IMR-90 (cell line): ENCODE data around the gene KLHL29. TPM values are rescaled to one million over a fixed set of nuclear protein-coding genes. Genes with fewer than 3 reads are reported as not detected.

Experiments used
- ATAC-seq: fragments of 200-7000 bp; cut with Tn5 transposase; 2 replicates; pipeline ENCODE4 v1.9.1; 2020; ENCODE audit warnings: low read depth, mild to moderate bottlenecking, moderate library complexity
- BruUV-seq: library from RNA; stranded (reverse); fragments of 400-500 nt; replicated peaks from 2 replicates; lab custom pipeline; 2021; lab: Mats Ljungman, UMichigan
- CTCF ChIA-PET: fragments of 300-600 bp; formaldehyde crosslinking; extraction: SDS; loops from one replicate; lab custom pipeline; 2021; ENCODE audit warnings: antibody characterized with exemption; lab: Yijun Ruan, JAX
- POLR2A ChIA-PET: fragments of 300-600 bp; sonication (Branson Sonifier 250); formaldehyde crosslinking; loops from one replicate; lab custom pipeline; 2022; ENCODE audit warnings: antibody characterized with exemption; ENCODE audit not compliant: unreplicated experiment; lab: Charles Lee
- DNase-seq: peaks from one replicate; pipeline ENCODE4 v3.0.0; 2013
- H2AFZ ChIP-seq: replicated peaks from 2 replicates; pipeline ENCODE3; 2013; ENCODE audit warnings: low read length, mild to moderate bottlenecking; ENCODE audit not compliant: poor library complexity
- H2AK5ac ChIP-seq: 2 replicates; pipeline ENCODE4 v1.6.1; 2013; ENCODE audit warnings: low read depth, low read length, inconsistent platforms
- H2AK9ac ChIP-seq: replicated peaks from 2 replicates; pipeline ENCODE3; 2013; ENCODE audit warnings: mild to moderate bottlenecking, low read depth, low read length, moderate library complexity; ENCODE audit not compliant: poor library complexity
- H2BK120ac ChIP-seq: 2 replicates; pipeline ENCODE4 v1.6.1; 2013; ENCODE audit warnings: low read depth, low read length, inconsistent platforms
- H2BK15ac ChIP-seq: 3 replicates; pipeline ENCODE4 v1.6.1; 2013; ENCODE audit warnings: low read depth, low read length, inconsistent platforms
- H2BK20ac ChIP-seq: 2 replicates; pipeline ENCODE4 v1.6.1; 2013; ENCODE audit warnings: low read depth, mild to moderate bottlenecking, inconsistent platforms, low read length, moderate library complexity
- H2BK5ac ChIP-seq: 2 replicates; pipeline ENCODE4 v1.6.1; 2013; ENCODE audit warnings: mild to moderate bottlenecking, low read depth, low read length, inconsistent platforms; ENCODE audit not compliant: poor library complexity, severe bottlenecking
- H3K14ac ChIP-seq: replicated peaks from 2 replicates; pipeline ENCODE4 v1.6.1; 2013; ENCODE audit warnings: low read depth, low read length, inconsistent platforms
- H3K18ac ChIP-seq: 2 replicates; pipeline ENCODE4 v1.6.1; 2013; ENCODE audit warnings: low read depth, low read length, control low read depth
- H3K23ac ChIP-seq: 2 replicates; pipeline ENCODE4 v1.6.1; 2013; ENCODE audit warnings: low read depth, low read length, inconsistent platforms
- H3K27ac ChIP-seq: 2 replicates; pipeline ENCODE4 v1.5.1; 2013; ENCODE audit warnings: mild to moderate bottlenecking, control low read depth, low read length; ENCODE audit not compliant: insufficient read depth
- H3K27me3 ChIP-seq: 2 replicates; pipeline ENCODE4 v1.6.1; 2013; ENCODE audit warnings: low read length; ENCODE audit not compliant: control insufficient read depth, insufficient read depth
- H3K36me3 ChIP-seq: 2 replicates; pipeline ENCODE4 v1.6.1; 2013; ENCODE audit warnings: low read length, mixed read lengths; ENCODE audit not compliant: control insufficient read depth, insufficient read depth
- H3K4ac ChIP-seq: 2 replicates; pipeline ENCODE4 v1.6.1; 2013; ENCODE audit warnings: low read depth, low read length, inconsistent platforms
- H3K4me1 ChIP-seq: 2 replicates; pipeline ENCODE4 v1.6.1; 2013; ENCODE audit warnings: low read length, mixed read lengths; ENCODE audit not compliant: control insufficient read depth, insufficient read depth
- H3K4me2 ChIP-seq: 2 replicates; pipeline ENCODE4 v1.6.1; 2013; ENCODE audit warnings: low read depth, mild to moderate bottlenecking, control low read depth, low read length, moderate library complexity
- H3K4me3 ChIP-seq: 2 replicates; pipeline ENCODE4 v1.5.1; 2013; ENCODE audit warnings: low read depth, mild to moderate bottlenecking, control low read depth, low read length, moderate library complexity; ENCODE audit not compliant: insufficient read depth
- H3K56ac ChIP-seq: 2 replicates; pipeline ENCODE4 v1.6.1; 2013; ENCODE audit warnings: low read length, inconsistent platforms; ENCODE audit not compliant: insufficient read depth; ENCODE audit errors: extremely low read depth
- H3K79me1 ChIP-seq, 2 experiments: 2 replicates each; pipeline ENCODE4 v1.6.1; 2013; ENCODE audit warnings: low read length in 2 of 2, inconsistent platforms in 1 of 2, low read depth in 1 of 2
- H3K9ac ChIP-seq: 2 replicates; pipeline ENCODE4 v1.6.1; 2013; ENCODE audit warnings: low read depth, low read length, control low read depth
- H3K9me1 ChIP-seq: 2 replicates; pipeline ENCODE4 v1.6.1; 2013; ENCODE audit warnings: low read length, inconsistent platforms; ENCODE audit not compliant: insufficient read depth
- H3K9me3 ChIP-seq: 2 replicates; pipeline ENCODE4 v1.6.1; 2013; ENCODE audit warnings: low read length; ENCODE audit not compliant: control insufficient read depth, insufficient read depth
- H4K20me1 ChIP-seq: 2 replicates; pipeline ENCODE4 v1.6.1; 2013; ENCODE audit warnings: low read length, inconsistent platforms; ENCODE audit not compliant: insufficient read depth
- H4K5ac ChIP-seq: 2 replicates; pipeline ENCODE4 v1.6.1; 2013; ENCODE audit warnings: mild to moderate bottlenecking, low read depth, low read length, control low read depth
- H4K8ac ChIP-seq, 2 experiments: 2 replicates each; pipeline ENCODE4 v1.6.1; 2013; ENCODE audit warnings: low read depth in 2 of 2, low read length in 2 of 2, control low read depth in 1 of 2, inconsistent platforms in 1 of 2
- H4K91ac ChIP-seq: 2 replicates; pipeline ENCODE4 v1.6.1; 2013; ENCODE audit warnings: low read depth, low read length, inconsistent platforms; ENCODE audit not compliant: insufficient read depth
- ELK1 ChIP-seq: fragments of 150-350 bp; IDR thresholded peaks from 2 replicates; pipeline ENCODE4 v1.6.1; 2016; ENCODE audit warnings: low read depth, mild to moderate bottlenecking, low read length, moderate library complexity, borderline replicate concordance
- MAFK ChIP-seq: IDR thresholded peaks from 2 replicates; pipeline ENCODE4 v1.6.1; 2012; ENCODE audit warnings: low read depth, low read length, improper control_type of control experiment
- MAZ ChIP-seq: IDR thresholded peaks from 2 replicates; pipeline ENCODE4 v1.6.1; 2012; ENCODE audit warnings: low read depth, mild to moderate bottlenecking, low read length, improper control_type of control experiment, moderate library complexity, borderline replicate concordance
- NFE2L2 ChIP-seq: fragments of 150-350 bp; IDR thresholded peaks from 2 replicates; pipeline ENCODE4 v1.6.1; 2016; ENCODE audit warnings: low read depth, mild to moderate bottlenecking, low read length
- SMC3 ChIP-seq: fragments of 150-350 bp; IDR thresholded peaks from 2 replicates; pipeline ENCODE4 v1.6.1; 2016; ENCODE audit warnings: low read depth, mild to moderate bottlenecking, antibody characterized with exemption, low read length, moderate library complexity
- whole genome bisulfite sequencing, 2 experiments: methylation state at CpG; one replicate each; pipeline versions ENCODE4 v1.1.5 to v1.1.7; 2013; ENCODE audit warnings: missing lambda C conversion rate in 2 of 2; ENCODE audit not compliant: insufficient read length in 1 of 2; ENCODE audit errors: extremely low coverage in 2 of 2; 5-methylcytosine and 5-hydroxymethylcytosine counted together
- dilution Hi-C: fragments of 300-500 bp; cut with HindIII; formaldehyde crosslinking; loops from one replicate; pipeline ENCODE4 v1.14.3; 2018; ENCODE audit warnings: low sequenced_read_pairs; ENCODE audit not compliant: unreplicated experiment
- in situ Hi-C: fragments of 300-500 bp; cut with MboI; formaldehyde crosslinking; loops from 3 replicates; pipeline ENCODE4 v1.14.3; 2019; ENCODE audit warnings: low sequenced_read_pairs, inconsistent platforms, mixed read lengths
- intact Hi-C: fragments of 100-400 bp; cut with micrococcal nuclease; formaldehyde crosslinking; loops from 2 replicates; pipeline ENCODE4 v1.10.0; 2022
- polyA plus RNA-seq, 3 experiments: library from polyadenylated mRNA; depleted of rRNA; stranded (reverse); fragments of >200 nt; gene quantifications; 2 replicates each; pipeline ENCODE4 v1.2.3, GENCODE V29; 2012; ENCODE audit warnings: low replicate concordance in 1 of 3
- total RNA-seq: library from RNA; depleted of rRNA; stranded (reverse); fragments of >200 nt; gene quantifications from 2 replicates; pipeline ENCODE4 v1.2.3, GENCODE V29; 2012

KLHL29 gene
- total and polyA plus RNA-seq, 2 of the 4 experiments (the other 2 are of a cell fraction) = 2.0 to 8.0 TPM

- H3K9ac ChIP-seq = no peak overlapping the region
- no peak overlapping the region for H3K27ac ChIP-seq
- no peaks in the 10 kb centered on the region for H3K27me3 ChIP-seq
- no TSS peak for BruUV-seq
- no peak overlapping the region for H3K4ac ChIP-seq
- TF ChIP-seq SMC3 (no peak), MAZ (no peak), ELK1 (no peak), NFE2L2 (no peak), MAFK (no peak)
- no peak overlapping the region for H4K8ac ChIP-seq
- intact Hi-C loops = no loop called here
- H4K5ac ChIP-seq = no peak overlapping the region
- H4K20me1 ChIP-seq = peaks cover 2% of the 10 kb centered on the region; the same call in 1 of the 2 replicates
- ChIA-PET POLR2A (no interaction called here), CTCF (no interaction called here)
- H3K4me3 ChIP-seq = no peak overlapping the region
- no peaks in the 10 kb centered on the region for H3K9me1 ChIP-seq
- H3K4me2 ChIP-seq = no peak overlapping the region
- peaks cover 18% of the 10 kb centered on the region for H3K36me3 ChIP-seq
- H3K14ac ChIP-seq = no peak overlapping the region
- no peak overlapping the region for H2BK15ac ChIP-seq
- peaks cover 9% of the 10 kb centered on the region for H3K9me3 ChIP-seq
- no peak overlapping the region for H2AFZ ChIP-seq
- no peak overlapping the region for H2AK9ac ChIP-seq
- no peak overlapping the region for H2AK5ac ChIP-seq
- DNase-seq (no peak), ATAC-seq (no peak)
- in situ Hi-C loops = no loop called here
- no peak overlapping the region for H3K23ac ChIP-seq
- H3K4me1 ChIP-seq = peaks cover 10% of the 10 kb centered on the region
- dilution Hi-C loops = no loop called here
- peaks cover 0 to 4% of the 10 kb centered on the region in 2 experiments; a peak in 1 of 4 replicates for H3K79me1 ChIP-seq
- no peak overlapping the region for H3K18ac ChIP-seq
- H2BK20ac ChIP-seq = no peak overlapping the region
- no peak overlapping the region for H4K91ac ChIP-seq
- H2BK5ac ChIP-seq = no peak overlapping the region
- 98% methylated on average over 8 of the region's 9 CpGs; no CpG with 5 or more reads in 1 of the 2 experiments for WGBS, 2 experiments
- H2BK120ac ChIP-seq = no peak overlapping the region
- H3K56ac ChIP-seq = no peak overlapping the region
Measured at GRCh38 chr2:23640711-23641110, 255.7 kb downstream of the KLHL29 start.
